Gastroesophageal sphincter (tissue), 4 donors: Measurements from ENCODE around the gene TMTC3. TPM values are rescaled to one million over a fixed set of nuclear protein-coding genes. Genes with fewer than 3 reads are reported as not detected.
"Not testable (repeated sequence)": the region's sequence is repeated elsewhere in the genome, so short reads cannot be mapped to it uniquely, and the experiment has no call there.

ENCODE experiments used
- ATAC-seq: fragments of 150-250 bp; one replicate; pipeline ENCODE4 v1.9.1; 2016; ENCODE audit warnings: mild to moderate bottlenecking, moderate library complexity
- H3K27ac ChIP-seq, 4 donors: fragments of 200-600 bp; sonication (generic) in 3 of 4; 1 replicate in 3 of 4; 2 replicates in 1 of 4; pipeline ENCODE4 v1.5.1; 2016 to 2019
- H3K27me3 ChIP-seq: fragments of 200-600 bp; sonication (generic); one replicate; pipeline ENCODE4 v1.5.1; 2019
- H3K36me3 ChIP-seq, 2 donors: fragments of 200-600 bp; sonication (generic); one replicate each; pipeline ENCODE4 v1.5.1; 2019; ENCODE audit warnings: control low read depth in 1 of 2
- H3K4me1 ChIP-seq, 3 donors: fragments of 200-600 bp; sonication (generic); 1 replicate in 2 of 3; 2 replicates in 1 of 3; pipeline ENCODE4 v1.5.1; 2016 to 2019; ENCODE audit warnings: control low read depth in 2 of 3
- H3K4me3 ChIP-seq, 2 donors: fragments of 200-600 bp; sonication (generic); one replicate each; pipeline ENCODE4 v1.5.1; 2019; ENCODE audit warnings: mild to moderate bottlenecking in 1 of 2, moderate library complexity in 1 of 2
- H3K9me3 ChIP-seq, 3 donors: fragments of 200-600 bp; sonication (generic); one replicate each; pipeline ENCODE4 v1.5.1; 2017 to 2019; ENCODE audit warnings: control low read depth in 2 of 3
- EP300 ChIP-seq: sonication (generic); formaldehyde crosslinking; IDR thresholded peaks from one replicate; pipeline ENCODE4 v1.6.1; 2017; ENCODE audit warnings: antibody characterized with exemption, mild to moderate bottlenecking
- POLR2A ChIP-seq, 2 donors: fragments of 450-650 bp; IDR thresholded peaks; one replicate each; pipeline ENCODE4 v1.6.1; 2017; ENCODE audit warnings: antibody characterized with exemption in 2 of 2, mild to moderate bottlenecking in 2 of 2, moderate library complexity in 1 of 2
- POLR2AphosphoS5 ChIP-seq: sonication (generic); formaldehyde crosslinking; IDR thresholded peaks from one replicate; pipeline ENCODE4 v1.6.1; 2017; ENCODE audit warnings: antibody characterized with exemption
- WGBS, 2 donors: methylation state at CpG; one replicate each; pipeline ENCODE4 v1.1.5; 2018; ENCODE audit warnings: low coverage in 1 of 2; 5-methylcytosine and 5-hydroxymethylcytosine counted together
- total RNA-seq, 4 donors: library from RNA; depleted of rRNA; stranded (reverse); fragments of >200 nt; gene quantifications; one replicate each; pipeline ENCODE4 v1.1.0, GENCODE V29; 2016
- TF ChIP-seq, protein P1 (sequence below), 4 experiments: fragments of 200-600 bp in 2 of 4; fragments of 450-650 bp in 2 of 4; sonication (generic) in 1 of 4; IDR thresholded peaks; one replicate each; pipeline ENCODE4 v1.5.1; 2017 to 2019; ENCODE audit warnings: antibody characterized with exemption in 4 of 4, mild to moderate bottlenecking in 2 of 4, moderate library complexity in 2 of 4

The TMTC3 gene
- total RNA-seq, 4 donors from 2014 or later, result 21.9 to 34.7 (median 23.9) TPM

DNA sequence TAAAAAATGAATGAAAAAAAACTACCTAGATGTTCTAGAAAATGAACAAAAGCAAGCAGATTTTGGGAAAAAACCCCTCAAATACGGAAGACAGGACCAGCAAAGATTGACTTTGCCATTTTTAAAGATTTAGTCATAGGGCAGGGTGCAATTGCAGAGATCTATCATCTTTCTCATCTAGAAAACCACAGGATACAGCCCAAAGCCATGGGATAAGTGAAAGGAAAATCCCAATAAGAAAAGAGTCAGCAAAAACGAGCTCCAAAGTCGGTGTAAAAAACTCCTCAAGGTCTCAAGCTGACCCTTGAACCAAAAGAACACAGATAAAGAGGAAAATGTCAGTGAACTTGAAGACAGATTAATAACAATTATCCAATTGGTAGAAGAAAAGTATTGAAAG is 28.2 kb upstream of the TMTC3 start:
- Histone ChIP-seq H3K4me3 (no peak overlapping the region), H3K9me3 (no peaks in the 10 kb centered on the region), H3K4me1 (peaks cover 0 to 4% (median 0%) of the 10 kb centered on the region in 3 donors), H3K27ac (no peak overlapping the region), H3K36me3 (peaks cover 0 to 68% of the 10 kb centered on the region in 2 donors), H3K27me3 (no peaks in the 10 kb centered on the region)
- TF ChIP-seq EP300, result no peak
- TF ChIP-seq POLR2AphosphoS5, result no peak
- TF ChIP-seq POLR2A (IDR thresholded peaks at IDR 0.05), result no peak
- TF ChIP-seq, protein P1, sequence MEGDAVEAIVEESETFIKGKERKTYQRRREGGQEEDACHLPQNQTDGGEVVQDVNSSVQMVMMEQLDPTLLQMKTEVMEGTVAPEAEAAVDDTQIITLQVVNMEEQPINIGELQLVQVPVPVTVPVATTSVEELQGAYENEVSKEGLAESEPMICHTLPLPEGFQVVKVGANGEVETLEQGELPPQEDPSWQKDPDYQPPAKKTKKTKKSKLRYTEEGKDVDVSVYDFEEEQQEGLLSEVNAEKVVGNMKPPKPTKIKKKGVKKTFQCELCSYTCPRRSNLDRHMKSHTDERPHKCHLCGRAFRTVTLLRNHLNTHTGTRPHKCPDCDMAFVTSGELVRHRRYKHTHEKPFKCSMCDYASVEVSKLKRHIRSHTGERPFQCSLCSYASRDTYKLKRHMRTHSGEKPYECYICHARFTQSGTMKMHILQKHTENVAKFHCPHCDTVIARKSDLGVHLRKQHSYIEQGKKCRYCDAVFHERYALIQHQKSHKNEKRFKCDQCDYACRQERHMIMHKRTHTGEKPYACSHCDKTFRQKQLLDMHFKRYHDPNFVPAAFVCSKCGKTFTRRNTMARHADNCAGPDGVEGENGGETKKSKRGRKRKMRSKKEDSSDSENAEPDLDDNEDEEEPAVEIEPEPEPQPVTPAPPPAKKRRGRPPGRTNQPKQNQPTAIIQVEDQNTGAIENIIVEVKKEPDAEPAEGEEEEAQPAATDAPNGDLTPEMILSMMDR (IDR thresholded peaks at IDR 0.05), result no peak
- 51 to 54% methylated on average over 3 of the region's 3 CpGs for WGBS, 2 donors
- no peak for ATAC-seq

DNA sequence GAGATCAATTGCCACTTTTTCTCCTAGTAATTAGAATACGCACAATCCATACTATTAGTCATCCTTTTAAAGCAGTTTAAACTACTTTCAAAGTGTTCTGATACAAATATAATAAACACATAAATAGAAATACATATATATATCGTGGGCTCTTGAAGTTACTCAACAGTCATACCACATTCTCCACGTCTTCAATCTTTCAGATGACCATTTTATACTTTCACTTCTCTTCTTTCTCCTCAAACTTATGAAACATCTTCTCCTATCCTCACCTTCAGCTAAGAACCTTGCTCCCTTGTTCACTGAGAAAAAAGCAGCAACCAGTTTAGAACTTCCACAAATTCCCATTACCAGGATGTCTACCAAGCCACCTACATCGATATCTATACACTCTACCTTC is 19.4 kb upstream of the TMTC3 start:
- H3K36me3 ChIP-seq, result peaks cover 0 to 59% of the 10 kb centered on the region in 2 donors
- H3K27ac ChIP-seq, result no peak overlapping the region
- TF ChIP-seq EP300 (no peak), POLR2AphosphoS5 (no peak), POLR2A (IDR thresholded peaks at IDR 0.05) (no peak)
- TF ChIP-seq, protein P1 (IDR thresholded peaks at IDR 0.05), result no peak
- H3K9me3 ChIP-seq, result no peaks in the 10 kb centered on the region
- ATAC-seq, result no peak
- H3K27me3 ChIP-seq, result no peaks in the 10 kb centered on the region
- no peak overlapping the region for H3K4me3 ChIP-seq
- no peaks in the 10 kb centered on the region for H3K4me1 ChIP-seq
- WGBS, 2 donors, result 69 to 71% methylated on average over 4 of the region's 4 CpGs

DNA sequence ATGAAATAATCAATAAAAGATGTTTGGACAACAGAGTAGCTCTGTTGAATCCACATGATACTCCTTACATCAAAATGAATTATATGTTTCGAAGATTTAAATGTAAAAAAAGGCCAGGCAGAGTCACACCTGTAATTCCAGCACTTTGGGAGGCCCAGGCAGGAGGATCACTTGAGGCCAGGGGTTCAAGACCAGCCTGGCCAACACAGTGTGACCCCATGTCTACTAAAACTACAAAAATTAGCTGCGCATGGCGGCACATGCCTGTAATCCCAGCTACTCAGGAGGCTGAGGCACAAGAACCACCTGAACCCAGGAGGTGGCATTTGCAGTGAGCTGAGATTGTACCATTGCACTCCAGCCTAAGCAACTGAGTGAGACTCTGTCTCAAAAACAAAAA is 15.0 kb upstream of the TMTC3 start:
- no peaks in the 10 kb centered on the region for H3K9me3 ChIP-seq
- H3K27ac ChIP-seq, result no peak overlapping the region
- no peaks in the 10 kb centered on the region for H3K27me3 ChIP-seq
- no peak for ATAC-seq
- TF ChIP-seq POLR2AphosphoS5, result no peak
- no peak for TF ChIP-seq POLR2A (IDR thresholded peaks at IDR 0.05)
- no peaks in the 10 kb centered on the region for H3K4me1 ChIP-seq
- no peak overlapping the region for H3K4me3 ChIP-seq
- 100% methylated on average over 1 to 3 of the region's 3 CpGs for WGBS, 2 donors
- H3K36me3 ChIP-seq, result peaks cover 0 to 50% of the 10 kb centered on the region in 2 donors

DNA sequence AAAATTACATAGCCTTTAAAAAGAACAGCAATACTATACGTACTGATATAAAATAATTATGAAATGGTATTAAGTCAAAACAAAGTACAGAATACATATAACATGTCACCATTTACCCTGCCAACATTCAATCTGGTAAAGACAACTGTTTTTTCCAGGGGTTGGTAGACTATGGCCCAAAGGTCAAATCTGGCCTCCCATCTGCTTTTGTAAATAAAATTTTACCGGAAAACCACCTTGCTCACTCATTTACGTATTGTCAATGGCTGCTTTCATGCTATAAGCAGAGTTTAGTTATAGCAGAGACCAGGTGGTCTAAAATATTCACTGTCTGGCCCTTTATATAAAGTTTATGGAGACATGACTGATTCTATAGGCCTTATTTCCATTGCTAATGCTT is 14.3 kb upstream of the TMTC3 start:
- Histone ChIP-seq H3K27ac (no peak overlapping the region), H3K27me3 (no peaks in the 10 kb centered on the region), H3K4me1 (no peaks in the 10 kb centered on the region), H3K4me3 (no peak overlapping the region), H3K36me3 (peaks cover 0 to 53% of the 10 kb centered on the region in 2 donors), H3K9me3 (no peaks in the 10 kb centered on the region)
- 83 to 100% methylated on average over 2 to 3 of the region's 3 CpGs for WGBS, 2 donors
- ATAC-seq, result no peak
- no peak for TF ChIP-seq EP300

DNA sequence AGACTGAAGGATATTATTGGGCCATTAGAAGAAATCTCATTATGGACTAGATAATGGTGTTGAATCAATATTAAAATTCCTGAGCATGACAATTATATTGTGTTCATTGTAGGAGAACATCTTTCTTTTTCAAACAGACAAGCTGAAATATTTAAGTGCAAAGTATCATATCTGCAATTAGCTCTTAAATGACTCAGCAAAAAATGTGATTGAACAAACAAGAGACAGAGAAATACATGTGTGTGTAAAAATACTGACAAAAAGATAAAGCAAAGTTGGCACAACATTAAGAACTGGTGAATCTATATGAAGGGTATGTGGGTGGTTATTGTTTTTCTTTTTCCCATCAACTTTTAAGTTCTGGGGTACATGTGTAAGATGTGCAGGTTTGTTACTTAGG is 9.7 kb upstream of the TMTC3 start:
- no peak for ATAC-seq
- Histone ChIP-seq H3K27ac (no peak overlapping the region), H3K9me3 (no peaks in the 10 kb centered on the region), H3K27me3 (no peaks in the 10 kb centered on the region), H3K4me1 (no peaks in the 10 kb centered on the region), H3K36me3 (peaks cover 0 to 58% of the 10 kb centered on the region in 2 donors), H3K4me3 (no peak overlapping the region)
- no peak for TF ChIP-seq EP300
- TF ChIP-seq POLR2A (IDR thresholded peaks at IDR 0.05), result no peak
- TF ChIP-seq POLR2AphosphoS5, result no peak
- TF ChIP-seq, protein P1 (IDR thresholded peaks at IDR 0.05), result no peak

DNA sequence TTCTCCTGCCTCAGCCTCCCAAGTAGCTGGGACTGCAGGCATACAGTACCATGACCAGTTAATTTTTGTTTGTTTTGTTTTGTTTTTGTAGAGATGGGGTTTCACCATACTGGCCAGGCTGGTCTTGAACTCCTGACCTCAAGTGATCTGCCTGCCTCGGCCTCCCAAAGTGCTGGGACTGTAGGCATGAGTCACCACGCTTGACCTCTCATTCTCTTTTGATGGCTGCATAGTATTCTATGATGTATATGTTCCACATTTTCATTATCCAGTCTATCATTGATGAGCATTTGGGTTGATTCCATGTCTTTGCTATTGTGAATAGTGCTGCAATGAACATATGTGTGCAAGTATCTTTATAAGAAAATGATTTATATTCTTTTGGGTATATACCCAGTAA is 8.9 kb upstream of the TMTC3 start:
- peaks cover 0 to 55% of the 10 kb centered on the region in 2 donors for H3K36me3 ChIP-seq
- not testable (repeated sequence) for H3K27me3 ChIP-seq, ATAC-seq, H3K4me3 ChIP-seq, H3K27ac ChIP-seq, H3K9me3 ChIP-seq, H3K4me1 ChIP-seq
- WGBS, 2 donors, result 92 to 100% methylated on average over 2 of the region's 2 CpGs

DNA sequence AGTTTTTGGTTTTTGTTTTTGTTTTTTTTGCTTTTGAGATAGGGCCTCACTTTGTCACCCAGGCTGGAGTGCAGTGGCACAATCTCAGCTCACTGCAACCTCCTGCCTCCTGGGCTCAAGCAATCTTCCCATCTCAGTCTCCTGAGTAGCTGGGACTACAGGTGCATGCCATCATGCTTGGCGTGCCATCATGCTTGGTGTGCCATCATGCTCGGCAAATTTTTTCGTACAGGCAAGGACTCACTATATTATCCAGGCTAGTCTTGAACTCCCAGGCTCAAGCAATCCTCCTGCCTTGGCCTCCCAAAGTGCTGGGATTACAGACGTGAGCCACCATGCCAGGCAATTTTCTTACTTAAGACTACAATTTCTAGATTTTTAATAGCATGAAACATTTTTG is 2.4 kb upstream of the TMTC3 start:
- peaks cover 0 to 32% (median 0%) of the 10 kb centered on the region in 3 donors for H3K4me1 ChIP-seq
- not testable (repeated sequence) for H3K27ac ChIP-seq, H3K4me3 ChIP-seq, H3K9me3 ChIP-seq, ATAC-seq, H3K27me3 ChIP-seq
- 100% methylated on average over 1 to 4 of the region's 4 CpGs for WGBS, 2 donors
- peaks cover 0 to 13% of the 10 kb centered on the region in 2 donors for H3K36me3 ChIP-seq
